LNCaP clone FGC (cell line): ENCODE results near the gene CRNKL1.

ENCODE experiments used
- DNase-seq: peaks from one replicate; pipeline ENCODE4 v3.0.0-alpha.2; 2011; ENCODE audit warnings: low read depth
- H3K4me3 ChIP-seq: 2 replicates; pipeline ENCODE4 v1.5.1; 2011; ENCODE audit warnings: mild to moderate bottlenecking, low read depth, low read length, control low read depth
- TF ChIP-seq, protein P1 (sequence below): IDR thresholded peaks from 2 replicates; pipeline ENCODE4 v1.5.1; 2012; ENCODE audit warnings: mild to moderate bottlenecking; ENCODE audit not compliant: control insufficient read depth, insufficient read depth; ENCODE audit errors: extremely low read depth

Gene CRNKL1

DNA sequence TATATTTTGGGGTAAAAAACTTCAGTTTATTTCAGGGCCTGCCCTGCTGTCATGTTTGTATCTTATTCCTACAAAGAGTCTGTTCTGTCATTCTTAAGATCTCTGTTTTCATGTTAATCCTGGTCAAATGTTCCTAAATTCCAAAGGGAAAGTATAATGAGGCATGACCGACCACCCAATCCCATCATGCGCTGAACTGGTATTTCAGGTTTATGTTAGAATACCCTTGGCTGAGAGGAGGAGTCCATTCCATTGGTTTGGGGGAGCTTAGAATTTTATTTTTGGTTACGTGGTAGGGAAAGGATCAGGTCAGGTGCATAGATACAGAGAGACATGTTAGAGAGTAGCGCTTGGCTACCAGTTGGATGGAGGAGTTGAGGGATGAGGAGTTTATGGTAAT lies 25.8 kb upstream of the CRNKL1 start:
- no peak overlapping the region for H3K4me3 ChIP-seq
- TF ChIP-seq, protein P1, sequence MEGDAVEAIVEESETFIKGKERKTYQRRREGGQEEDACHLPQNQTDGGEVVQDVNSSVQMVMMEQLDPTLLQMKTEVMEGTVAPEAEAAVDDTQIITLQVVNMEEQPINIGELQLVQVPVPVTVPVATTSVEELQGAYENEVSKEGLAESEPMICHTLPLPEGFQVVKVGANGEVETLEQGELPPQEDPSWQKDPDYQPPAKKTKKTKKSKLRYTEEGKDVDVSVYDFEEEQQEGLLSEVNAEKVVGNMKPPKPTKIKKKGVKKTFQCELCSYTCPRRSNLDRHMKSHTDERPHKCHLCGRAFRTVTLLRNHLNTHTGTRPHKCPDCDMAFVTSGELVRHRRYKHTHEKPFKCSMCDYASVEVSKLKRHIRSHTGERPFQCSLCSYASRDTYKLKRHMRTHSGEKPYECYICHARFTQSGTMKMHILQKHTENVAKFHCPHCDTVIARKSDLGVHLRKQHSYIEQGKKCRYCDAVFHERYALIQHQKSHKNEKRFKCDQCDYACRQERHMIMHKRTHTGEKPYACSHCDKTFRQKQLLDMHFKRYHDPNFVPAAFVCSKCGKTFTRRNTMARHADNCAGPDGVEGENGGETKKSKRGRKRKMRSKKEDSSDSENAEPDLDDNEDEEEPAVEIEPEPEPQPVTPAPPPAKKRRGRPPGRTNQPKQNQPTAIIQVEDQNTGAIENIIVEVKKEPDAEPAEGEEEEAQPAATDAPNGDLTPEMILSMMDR, result no peak
- DNase-seq, result no peak

DNA sequence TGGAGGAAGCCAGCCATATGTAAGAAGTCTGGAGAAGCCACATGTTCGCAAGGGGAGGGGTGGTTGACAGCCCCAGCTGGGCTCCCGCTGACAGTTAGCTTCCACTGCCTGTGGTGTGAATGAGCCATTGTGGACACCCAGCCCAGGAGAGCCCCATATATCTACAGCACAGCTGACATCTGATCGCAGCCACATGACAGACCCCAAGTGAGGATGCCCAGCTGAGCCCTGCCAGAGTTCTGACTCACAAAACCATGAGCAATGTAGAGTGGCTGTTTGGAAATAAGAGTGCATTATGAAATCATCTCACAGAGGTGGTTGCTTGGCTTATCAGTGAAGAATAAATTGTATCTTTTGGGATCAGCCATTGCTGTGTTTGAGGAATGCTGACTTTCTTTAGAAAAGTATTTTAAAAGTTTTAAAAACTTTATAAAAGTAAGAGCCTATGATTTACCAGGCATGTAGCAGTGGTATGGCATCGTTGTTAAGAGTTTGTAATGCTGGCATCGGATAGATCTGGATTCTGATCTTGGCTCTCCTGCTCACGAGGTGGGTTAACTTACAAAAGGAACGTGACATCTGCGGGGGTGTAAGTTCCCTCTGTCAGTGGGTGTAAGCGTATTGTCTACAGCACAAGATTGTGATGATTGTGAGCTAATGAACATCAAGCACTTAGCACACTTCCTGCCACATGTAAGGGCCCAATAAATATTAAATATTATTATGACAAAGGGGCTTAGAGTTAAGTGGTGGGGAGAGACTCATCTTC lies 24.2 kb upstream of the CRNKL1 start:
- no peak for DNase-seq
- TF ChIP-seq, protein P1, result no peak
- H3K4me3 ChIP-seq, result no peak overlapping the region

DNA sequence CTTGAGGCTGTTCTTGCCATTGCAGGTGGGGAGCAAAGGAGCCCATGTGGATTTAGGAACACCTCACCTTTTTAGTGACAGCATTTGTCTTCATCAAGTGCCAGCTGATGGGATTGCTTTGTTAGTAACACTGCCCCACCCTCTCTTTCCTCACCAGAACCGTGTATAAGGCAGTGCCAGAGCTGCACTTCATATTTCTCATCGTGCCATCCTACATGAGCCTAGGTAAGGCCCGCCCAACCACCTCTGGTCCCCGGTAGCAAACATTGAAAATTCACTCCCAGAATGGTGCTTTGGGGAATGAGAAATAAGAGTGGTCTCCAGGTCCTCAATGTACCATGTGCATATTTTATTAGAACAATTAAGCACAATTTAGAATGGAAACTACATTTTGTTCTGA lies 22.8 kb upstream of the CRNKL1 start:
- DNase-seq, result no peak
- TF ChIP-seq, protein P1, result no peak
- H3K4me3 ChIP-seq, result no peak overlapping the region

DNA sequence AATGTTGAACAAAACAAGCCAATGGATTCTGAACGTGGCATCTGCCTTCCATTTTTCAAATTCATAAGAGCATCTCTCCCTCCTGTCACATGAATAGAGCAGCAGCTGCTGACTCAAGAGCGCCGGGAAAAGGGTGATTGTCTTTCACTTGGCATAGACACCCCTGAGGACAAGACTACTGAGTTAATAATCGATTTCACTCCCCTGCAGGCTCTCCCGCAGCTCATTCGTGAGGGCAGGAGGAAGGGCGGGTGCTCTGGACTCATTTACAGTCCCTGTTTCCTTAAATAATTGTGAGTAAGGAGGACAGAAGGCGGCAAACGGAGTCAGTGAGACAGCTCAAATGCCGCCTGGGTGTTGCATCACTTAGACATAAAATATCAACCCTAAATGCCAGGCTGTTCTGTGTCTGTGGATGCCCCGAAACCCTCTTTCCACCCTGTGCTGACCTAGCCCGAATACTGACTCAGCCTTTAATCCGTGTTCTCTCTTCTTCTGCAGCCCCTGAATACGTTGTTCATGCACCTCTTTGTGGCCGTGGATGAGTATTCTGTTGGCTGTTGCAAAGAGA lies 21.6 kb upstream of the CRNKL1 start:
- no peak for DNase-seq

DNA sequence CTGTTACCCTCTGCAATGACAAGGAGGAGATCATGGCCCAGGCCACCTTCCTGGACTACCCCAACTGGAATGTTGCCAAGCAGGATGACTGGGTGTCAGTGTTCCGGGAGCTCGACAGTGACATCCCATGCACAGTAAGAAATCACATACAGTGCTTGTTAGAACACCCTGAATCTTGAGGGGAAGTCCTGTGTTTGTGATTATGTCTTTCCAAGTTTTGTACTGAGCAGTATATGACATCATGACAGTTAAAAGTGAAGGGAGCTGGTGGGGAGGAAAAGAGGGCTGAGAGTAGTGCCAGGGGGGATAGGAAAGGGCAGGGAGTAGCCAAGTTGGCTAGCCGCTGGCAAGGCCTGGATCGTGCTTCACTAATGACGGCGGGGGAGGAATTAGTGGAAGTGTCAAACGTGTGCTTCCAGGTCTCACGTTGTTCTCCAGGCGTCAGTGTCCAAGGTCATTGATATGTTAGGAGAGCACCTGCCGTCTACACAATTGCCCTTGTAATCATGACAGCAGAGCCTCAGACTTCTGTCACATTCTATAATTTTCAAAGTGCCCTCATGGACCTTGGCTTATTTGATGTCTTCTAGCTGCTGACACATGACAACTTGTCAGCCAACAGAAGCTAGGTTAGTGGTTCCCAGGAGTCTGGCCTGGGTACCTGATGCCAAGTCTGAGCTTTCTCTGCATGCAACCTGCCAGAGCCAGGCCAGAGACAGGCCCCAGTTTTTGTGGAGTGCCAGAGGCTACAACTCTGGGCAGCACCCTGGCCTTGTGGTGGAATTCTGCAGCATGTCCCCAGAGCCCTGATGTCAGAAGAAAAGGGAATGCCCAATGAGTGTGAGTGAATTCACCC lies 18.8 kb upstream of the CRNKL1 start:
- DNase-seq, result no peak
- TF ChIP-seq, protein P1, result no peak
- no peak overlapping the region for H3K4me3 ChIP-seq

More for the DNA sequence above, 21.6 kb upstream of the CRNKL1 start:
- TF ChIP-seq, protein P1, result no peak
- no peak overlapping the region for H3K4me3 ChIP-seq

DNA sequence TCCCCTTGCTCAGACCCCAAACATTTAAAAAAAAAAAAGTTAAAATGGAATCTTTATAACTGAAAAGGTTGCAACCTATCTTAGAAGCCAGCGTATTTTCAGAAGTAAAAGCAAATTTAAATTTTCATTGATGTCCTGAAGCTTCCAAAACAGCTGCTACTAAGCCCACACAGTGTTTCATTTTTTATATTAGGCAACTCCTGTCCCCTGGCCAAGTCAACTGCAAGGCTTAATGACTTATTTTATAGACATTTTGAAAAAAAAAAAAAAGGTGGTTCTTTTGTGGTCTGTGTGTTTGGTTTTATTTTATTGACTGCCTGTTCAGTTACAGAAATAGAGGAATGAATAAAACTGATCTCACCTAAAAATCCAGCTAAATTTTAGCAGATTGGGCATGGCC lies 13.1 kb upstream of the CRNKL1 start:
- TF ChIP-seq, protein P1, result no peak
- DNase-seq, result no peak
- H3K4me3 ChIP-seq, result no peak overlapping the region
